ENCODE results near the gene EFL1.

EFL1 gene

GRCh38 chr15:82177291-82178010 is 85.1 kb downstream of the EFL1 start:
- H3K4me1 Mint-ChIP-seq: peaks cover 4 to 8% of the 10 kb centered on the region in 2 donors
- ATAC-seq (replicated peaks) (peak in 1 of 2 donors; percentile 67), DNase-seq (no peak)
- H3K36me3 Mint-ChIP-seq: peaks cover 0 to 10% of the 10 kb centered on the region in 2 donors
- no peaks in the 10 kb centered on the region for H3K27me3 Mint-ChIP-seq
- H3K4me3 Mint-ChIP-seq: no peak overlapping the region
- no peaks in the 10 kb centered on the region for H3K9me3 Mint-ChIP-seq
- no peak overlapping the region for H3K27ac Mint-ChIP-seq

DNA sequence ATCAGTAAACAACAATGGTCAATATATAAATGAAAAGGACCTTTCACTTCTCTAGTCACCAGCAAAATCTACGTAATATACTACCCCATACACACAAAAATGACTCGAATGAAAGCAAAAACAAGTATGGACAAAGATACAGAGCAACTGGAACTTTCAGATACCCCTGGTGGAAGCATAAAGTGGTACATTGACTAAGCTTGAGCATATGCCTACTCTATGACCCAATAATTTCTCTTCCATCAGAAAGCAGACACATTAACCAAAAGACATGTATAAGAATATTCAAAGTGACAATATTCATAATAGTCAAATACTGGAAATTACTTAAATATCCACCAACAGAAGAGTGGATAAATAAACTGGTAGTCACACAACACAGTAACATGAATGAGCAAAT is 86.0 kb downstream of the EFL1 start:
- Mint-ChIP-seq H3K4me1 (peaks cover 4 to 8% of the 10 kb centered on the region in 2 donors), H3K36me3 (peaks cover 0 to 7% of the 10 kb centered on the region in 2 donors), H3K27ac (no peak overlapping the region), H3K4me3 (no peak overlapping the region), H3K9me3 (no peaks in the 10 kb centered on the region), H3K27me3 (no peaks in the 10 kb centered on the region)
- ATAC-seq (replicated peaks): no peak
- no peak for DNase-seq

DNA sequence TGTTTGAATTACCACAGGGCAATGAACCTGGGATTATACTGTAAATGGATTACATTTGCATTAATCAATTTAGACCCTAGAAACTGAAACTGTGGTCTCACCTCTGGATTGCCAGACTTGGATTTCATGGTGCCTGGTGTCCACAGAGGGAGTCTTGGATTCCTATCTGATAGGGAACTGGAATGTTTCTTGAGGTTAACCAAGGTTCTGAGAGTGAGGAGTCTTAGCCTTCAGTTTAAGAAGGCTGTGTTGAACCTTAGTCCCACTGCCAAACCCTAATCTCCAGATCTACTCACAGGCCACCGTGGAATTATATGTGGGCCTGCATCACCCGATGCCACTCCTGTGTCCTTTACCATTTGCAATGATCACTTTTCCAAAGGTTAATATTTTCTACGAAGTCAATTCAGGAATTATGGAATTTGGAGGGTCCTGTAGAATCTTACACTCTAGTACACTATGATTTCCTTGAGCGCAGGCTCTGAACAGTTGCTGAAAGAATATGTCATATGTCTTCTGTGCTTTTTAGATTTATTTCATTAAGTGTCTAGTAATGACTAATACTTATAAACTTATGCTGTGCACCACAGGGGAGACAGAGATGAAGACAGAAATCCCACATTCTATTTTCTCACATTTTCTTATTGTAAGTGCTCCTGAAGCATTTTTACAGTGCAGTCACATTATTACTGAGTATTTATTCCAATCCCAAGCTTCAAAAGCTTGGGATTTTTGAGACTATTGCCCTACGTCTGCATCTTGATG is 87.9 kb downstream of the EFL1 start:
- DNase-seq (no peak), ATAC-seq (replicated peaks) (no peak)
- Mint-ChIP-seq H3K4me1 (peaks cover 4 to 8% of the 10 kb centered on the region in 2 donors), H3K27ac (no peak overlapping the region), H3K36me3 (peaks cover 2 to 6% of the 10 kb centered on the region in 2 donors), H3K4me3 (no peak overlapping the region), H3K9me3 (no peaks in the 10 kb centered on the region), H3K27me3 (no peaks in the 10 kb centered on the region)

DNA sequence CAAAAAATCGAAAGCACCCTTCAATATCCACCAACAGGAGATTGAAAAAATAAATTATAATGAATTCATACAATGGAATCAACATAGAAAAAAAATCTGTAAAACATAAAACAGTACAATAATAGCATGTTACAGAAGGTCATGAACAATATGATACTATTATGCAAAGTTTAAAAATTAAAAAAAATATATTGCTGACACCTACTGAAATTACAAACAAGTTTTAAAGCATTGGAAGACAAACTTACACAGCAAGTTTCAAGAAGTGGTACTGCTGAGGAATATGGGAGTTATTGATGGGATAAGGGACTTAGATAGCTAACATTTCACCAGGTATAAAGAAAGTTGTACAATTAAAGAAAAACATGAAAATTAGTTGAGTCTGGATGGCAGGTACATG is 89.4 kb downstream of the EFL1 start:
- Mint-ChIP-seq H3K9me3 (no peaks in the 10 kb centered on the region), H3K4me3 (no peak overlapping the region), H3K36me3 (peaks cover 4 to 17% of the 10 kb centered on the region in 2 donors), H3K27me3 (no peaks in the 10 kb centered on the region), H3K27ac (no peak overlapping the region), H3K4me1 (peaks cover 3 to 8% of the 10 kb centered on the region in 2 donors)
- DNase-seq (no peak), ATAC-seq (replicated peaks) (no peak)

DNA sequence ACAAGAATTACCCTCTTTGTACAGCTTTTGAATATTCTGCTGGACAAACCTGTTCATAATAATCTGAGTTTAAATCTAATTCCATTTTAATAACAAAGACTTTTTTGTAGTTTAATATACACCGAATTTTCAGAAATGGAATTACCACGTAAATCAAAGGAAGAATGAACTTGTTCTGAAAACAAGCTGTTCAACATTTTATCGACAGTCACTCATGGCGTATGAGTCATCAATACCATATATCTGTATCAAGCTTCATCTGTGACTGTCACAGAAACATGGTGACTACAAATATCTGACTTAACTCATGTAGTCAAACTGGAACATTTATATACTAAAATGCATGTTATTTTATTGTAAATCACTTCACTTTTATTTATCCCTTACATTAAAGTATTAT is 90.0 kb downstream of the EFL1 start:
- no peak overlapping the region for H3K27ac Mint-ChIP-seq
- peaks cover 3% of the 10 kb centered on the region in 2 donors for H3K4me1 Mint-ChIP-seq
- no peak overlapping the region for H3K4me3 Mint-ChIP-seq
- H3K9me3 Mint-ChIP-seq: no peaks in the 10 kb centered on the region
- DNase-seq: no peak
- peaks cover 4 to 17% of the 10 kb centered on the region in 2 donors for H3K36me3 Mint-ChIP-seq
- no peaks in the 10 kb centered on the region for H3K27me3 Mint-ChIP-seq
- no peak for ATAC-seq (replicated peaks)

DNA sequence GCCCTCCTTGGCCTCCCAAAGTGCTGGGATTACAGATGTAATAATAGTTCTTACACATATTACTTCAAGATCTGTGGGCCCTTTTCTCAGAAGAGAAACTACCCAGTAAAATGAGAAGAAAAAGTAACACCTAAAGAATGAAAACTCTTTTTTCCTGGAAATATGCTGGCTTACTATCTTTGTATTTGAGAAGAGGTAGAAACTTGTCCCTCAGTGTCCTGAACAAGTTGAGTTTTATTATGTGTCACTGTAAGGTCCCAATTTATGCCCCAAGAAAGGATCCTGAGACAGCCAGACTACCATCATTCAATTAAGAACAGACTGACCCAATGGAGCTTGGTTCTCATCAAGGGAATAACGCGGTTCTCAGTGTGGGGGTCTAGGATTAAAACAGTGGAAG is 93.8 kb downstream of the EFL1 start:
- no peak overlapping the region for H3K4me3 Mint-ChIP-seq
- no peak overlapping the region for H3K27ac Mint-ChIP-seq
- no peak for DNase-seq

GRCh38 chr15:82168296-82168695 is 94.2 kb downstream of the EFL1 start:
- Mint-ChIP-seq H3K27ac (no peak overlapping the region), H3K4me1 (peaks cover 14 to 21% of the 10 kb centered on the region in 2 donors), H3K36me3 (peaks cover 9 to 26% of the 10 kb centered on the region in 2 donors), H3K4me3 (no peak overlapping the region), H3K9me3 (no peaks in the 10 kb centered on the region), H3K27me3 (no peaks in the 10 kb centered on the region)
- ATAC-seq (replicated peaks) (no peak), DNase-seq (no peak)

More for the DNA sequence above, 93.8 kb downstream of the EFL1 start:
- no peak for ATAC-seq (replicated peaks)
- Mint-ChIP-seq H3K27me3 (no peaks in the 10 kb centered on the region), H3K4me1 (peaks cover 14 to 21% of the 10 kb centered on the region in 2 donors), H3K36me3 (peaks cover 9 to 26% of the 10 kb centered on the region in 2 donors), H3K9me3 (no peaks in the 10 kb centered on the region)

DNA sequence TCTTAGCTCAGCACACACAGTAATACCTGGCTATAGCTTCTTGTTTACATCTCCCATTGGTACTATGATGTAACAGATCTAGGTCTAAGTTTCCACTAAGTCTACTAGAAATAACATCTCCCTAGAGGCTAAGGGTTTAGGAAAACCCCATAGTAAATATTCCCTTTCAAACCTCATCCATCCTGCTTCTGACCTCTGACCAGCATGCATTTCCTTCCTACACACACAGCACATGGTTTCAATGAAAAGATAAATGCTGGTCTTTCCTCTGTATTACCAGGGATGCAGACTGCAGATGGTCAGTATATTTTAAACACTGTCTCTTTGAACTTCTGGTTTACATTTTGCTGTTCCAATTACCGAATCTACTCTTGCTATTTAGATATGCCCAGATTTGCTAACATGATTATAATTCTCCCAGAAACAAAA is 96.6 kb downstream of the EFL1 start:
- H3K9me3 Mint-ChIP-seq: no peaks in the 10 kb centered on the region
- H3K27ac Mint-ChIP-seq: peak overlapping the region; percentile 2
- ATAC-seq (replicated peaks) (peak; percentile 48 to 88), DNase-seq (no peak)
- H3K27me3 Mint-ChIP-seq: no peaks in the 10 kb centered on the region
- H3K36me3 Mint-ChIP-seq: peaks cover 13 to 41% of the 10 kb centered on the region in 2 donors
- no peak overlapping the region for H3K4me3 Mint-ChIP-seq
- peaks cover 14 to 21% of the 10 kb centered on the region in 2 donors for H3K4me1 Mint-ChIP-seq

DNA sequence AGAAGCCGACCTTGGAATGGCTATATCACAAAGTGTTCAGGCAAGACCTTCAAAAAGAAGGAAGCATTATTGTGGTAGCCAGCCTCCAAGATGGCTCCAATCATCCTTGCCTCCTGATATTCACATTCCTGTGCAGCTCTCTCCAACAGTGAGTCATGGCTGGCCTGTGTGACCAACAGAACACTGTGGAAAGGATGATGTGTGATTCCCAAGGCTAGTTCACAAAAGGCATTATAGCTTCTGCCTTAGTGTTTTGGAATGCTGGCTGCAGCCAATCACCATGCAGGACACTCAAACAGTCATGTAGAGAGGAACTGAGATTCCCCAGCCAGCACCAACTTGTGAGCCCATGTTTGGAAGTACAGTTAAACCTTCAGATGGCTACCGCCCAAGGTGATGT is 102.6 kb downstream of the EFL1 start:
- Mint-ChIP-seq H3K27me3 (no peaks in the 10 kb centered on the region), H3K4me3 (no peak overlapping the region), H3K9me3 (no peaks in the 10 kb centered on the region), H3K4me1 (peaks cover under 1 to 2% of the 10 kb centered on the region in 2 donors), H3K36me3 (peaks cover 22 to 34% of the 10 kb centered on the region in 2 donors), H3K27ac (no peak overlapping the region)
- ATAC-seq (replicated peaks) (no peak), DNase-seq (no peak)

DNA sequence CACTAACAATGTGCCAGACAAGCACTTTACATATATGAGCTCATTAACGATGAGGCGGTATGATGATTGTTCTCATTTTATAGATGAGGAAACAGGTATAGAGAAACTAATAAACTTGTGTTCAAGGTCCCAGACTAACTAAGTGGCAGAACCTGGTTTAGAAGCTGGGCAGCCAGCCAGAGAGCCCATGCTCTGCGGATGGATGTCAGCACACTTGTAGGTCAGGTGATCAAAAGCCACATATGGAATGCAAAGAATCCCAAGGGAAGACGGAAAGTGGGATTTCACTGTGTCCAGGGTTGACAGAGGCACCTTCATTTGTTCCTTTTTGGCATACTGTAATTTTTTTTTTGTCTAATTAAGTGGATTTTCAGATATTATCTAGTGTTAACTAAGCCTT is 103.7 kb downstream of the EFL1 start:
- peaks cover 17 to 28% of the 10 kb centered on the region in 2 donors for H3K36me3 Mint-ChIP-seq
- H3K4me1 Mint-ChIP-seq: no peaks in the 10 kb centered on the region
- H3K27ac Mint-ChIP-seq: no peak overlapping the region

GRCh38 chr15:82150645-82151044 is 111.9 kb downstream of the EFL1 start:
- Mint-ChIP-seq H3K36me3 (peaks cover 25 to 35% of the 10 kb centered on the region in 2 donors), H3K9me3 (no peaks in the 10 kb centered on the region), H3K27ac (no peak overlapping the region), H3K4me3 (no peak overlapping the region), H3K4me1 (no peaks in the 10 kb centered on the region), H3K27me3 (no peaks in the 10 kb centered on the region)
- DNase-seq (no peak), ATAC-seq (replicated peaks) (no peak)

More for the DNA sequence above, 103.7 kb downstream of the EFL1 start:
- ATAC-seq (replicated peaks) (no peak), DNase-seq (no peak)
- Mint-ChIP-seq H3K4me3 (no peak overlapping the region), H3K9me3 (no peaks in the 10 kb centered on the region), H3K27me3 (no peaks in the 10 kb centered on the region)

DNA sequence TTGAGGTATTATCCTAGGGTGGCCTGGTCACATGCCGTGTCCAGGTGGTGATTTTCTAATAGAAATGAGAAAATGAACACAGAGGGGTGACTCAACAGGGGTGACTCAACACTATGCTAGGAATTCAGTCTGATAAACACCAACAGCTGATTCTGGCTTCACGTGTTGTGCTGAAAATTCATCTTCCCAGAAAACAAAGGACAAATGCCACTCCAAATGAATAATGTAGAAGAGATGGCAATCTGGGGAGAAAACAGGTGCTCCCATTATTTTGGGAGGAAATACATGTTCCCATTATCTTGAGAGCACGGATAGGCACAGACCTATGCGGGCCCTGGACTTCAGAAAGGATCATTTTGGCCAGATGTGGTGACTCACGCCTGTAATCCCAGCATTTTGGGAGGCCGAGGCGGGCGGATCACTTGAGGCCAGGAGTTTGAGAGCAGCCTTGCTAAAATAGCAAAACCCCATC is 115.5 kb downstream of the EFL1 start:
- Mint-ChIP-seq H3K4me1 (no peaks in the 10 kb centered on the region), H3K36me3 (peaks cover 25 to 36% of the 10 kb centered on the region in 2 donors), H3K27me3 (no peaks in the 10 kb centered on the region), H3K9me3 (no peaks in the 10 kb centered on the region), H3K4me3 (no peak overlapping the region), H3K27ac (no peak overlapping the region)
- ATAC-seq (replicated peaks): no peak
- no peak for DNase-seq

DNA sequence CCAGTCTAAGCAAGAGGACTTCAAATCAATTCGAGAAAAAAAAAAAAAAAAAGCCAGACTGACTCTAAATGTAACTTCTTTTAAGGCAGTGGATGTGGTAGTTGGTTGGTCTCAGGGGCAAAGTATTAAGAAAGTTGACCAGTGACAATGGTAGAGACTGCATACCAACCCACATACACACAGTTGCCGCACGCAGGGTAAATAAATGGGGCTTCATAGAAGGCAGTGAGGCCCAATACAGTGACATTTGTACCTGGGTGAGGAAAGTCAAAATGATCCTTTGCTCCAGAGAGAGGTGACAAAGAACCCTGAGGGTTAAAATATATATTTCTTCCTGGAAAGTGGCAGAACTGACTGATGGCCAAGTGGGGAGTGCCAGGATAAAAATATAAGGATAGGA is 116.0 kb downstream of the EFL1 start:
- no peak for ATAC-seq (replicated peaks)
- no peak overlapping the region for H3K27ac Mint-ChIP-seq
- no peaks in the 10 kb centered on the region for H3K27me3 Mint-ChIP-seq

GRCh38 chr15:82143390-82144385 is 118.8 kb downstream of the EFL1 start:
- peaks cover 7 to 12% of the 10 kb centered on the region in 2 donors for H3K4me1 Mint-ChIP-seq
- no peaks in the 10 kb centered on the region for H3K9me3 Mint-ChIP-seq
- ATAC-seq (replicated peaks) (no peak), DNase-seq (no peak)
- H3K36me3 Mint-ChIP-seq: peaks cover 15% of the 10 kb centered on the region in 2 donors
- no peak overlapping the region for H3K27ac Mint-ChIP-seq
- H3K4me3 Mint-ChIP-seq: no peak overlapping the region
- H3K27me3 Mint-ChIP-seq: no peaks in the 10 kb centered on the region

More for the DNA sequence above, 116.0 kb downstream of the EFL1 start:
- Mint-ChIP-seq H3K36me3 (peaks cover 21 to 32% of the 10 kb centered on the region in 2 donors), H3K4me1 (peaks cover 0 to under 1% of the 10 kb centered on the region in 2 donors), H3K4me3 (no peak overlapping the region), H3K9me3 (no peaks in the 10 kb centered on the region)
- DNase-seq: no peak

All from stimulated activated naive B cell treated with anti-CD40 and anti-IgM and Interleukin-4, amounts not matched to agents 10 μg/mL and 1 μg/mL and 100 μg/mL, for 72 hours (primary cell).